Measurements from ENCODE around the gene GPC6.

GPC6 gene

GRCh38 chr13:94412870-94413597 is 1186.4 kb downstream of the GPC6 start:
- Histone ChIP-seq H4K20me1 (ENCODE audit: low read depth, low read length) (no peaks in the 10 kb centered on the region), H3K36me3 (ENCODE audit: low read length) (no peaks in the 10 kb centered on the region), H3K9me2 (replicated peaks; ENCODE audit: insufficient read depth, low read length) (no peaks in the 10 kb centered on the region), H3K4me3 (ENCODE audit: insufficient read depth, low read length, poor library complexity, severe bottlenecking) (no peak overlapping the region), H3K9me3 (ENCODE audit: insufficient read depth, low read length) (no peaks in the 10 kb centered on the region), H3K79me2 (ENCODE audit: insufficient read depth, low read length) (no peaks in the 10 kb centered on the region), H3K27ac (ENCODE audit: low read depth, low read length) (no peak overlapping the region), H2AFZ (ENCODE audit: low read depth, low read length, severe bottlenecking) (no peak overlapping the region), H3F3A (ENCODE audit: insufficient read depth) (no peaks in the 10 kb centered on the region), H3K27me3 (ENCODE audit: low read length) (no peaks in the 10 kb centered on the region), H3K9ac (ENCODE audit: low read length) (no peak overlapping the region), H3K4me2 (ENCODE audit: low read depth, low read length, poor library complexity, severe bottlenecking) (no peak overlapping the region)
- no peak for TF ChIP-seq CTCF (IDR thresholded peaks at IDR 0.05; ENCODE audit: insufficient read depth, low read length, poor library complexity, severe bottlenecking)

- no peaks in the 10 kb centered on the region for H3K9me2 ChIP-seq (replicated peaks; ENCODE audit: insufficient read depth, low read length)
- H3K4me2 ChIP-seq (ENCODE audit: low read depth, low read length, poor library complexity, severe bottlenecking): no peak overlapping the region
- H3K9ac ChIP-seq (ENCODE audit: low read length): no peak overlapping the region
- no peak overlapping the region for H3K4me3 ChIP-seq (ENCODE audit: insufficient read depth, low read length, poor library complexity, severe bottlenecking)
- H3K9me3 ChIP-seq (ENCODE audit: insufficient read depth, low read length): no peaks in the 10 kb centered on the region
- no peaks in the 10 kb centered on the region for H3K27me3 ChIP-seq (ENCODE audit: low read length)
- no peak overlapping the region for H2AFZ ChIP-seq (ENCODE audit: low read depth, low read length, severe bottlenecking)
- H3F3A ChIP-seq (ENCODE audit: insufficient read depth): no peaks in the 10 kb centered on the region
- no peak overlapping the region for H3K27ac ChIP-seq (ENCODE audit: low read depth, low read length)
- H3K36me3 ChIP-seq (ENCODE audit: low read length): no peaks in the 10 kb centered on the region
- H4K20me1 ChIP-seq (ENCODE audit: low read depth, low read length): no peaks in the 10 kb centered on the region
- TF ChIP-seq EZH2phosphoT487 (conservative IDR thresholded peaks at IDR 0.05; ENCODE audit: low read length) (no peak), CTCF (IDR thresholded peaks at IDR 0.05; ENCODE audit: insufficient read depth, low read length, poor library complexity, severe bottlenecking) (no peak)
- H3K79me2 ChIP-seq (ENCODE audit: insufficient read depth, low read length): no peaks in the 10 kb centered on the region
Observed at GRCh38 chr13:94413598-94413944, 1187.0 kb downstream of the GPC6 start.

GRCh38 chr13:94414141-94414540 is 1187.5 kb downstream of the GPC6 start:
- H3K27me3 ChIP-seq (ENCODE audit: low read length): no peaks in the 10 kb centered on the region
- no peak overlapping the region for H3K4me3 ChIP-seq (ENCODE audit: insufficient read depth, low read length, poor library complexity, severe bottlenecking)
- no peak for TF ChIP-seq EZH2phosphoT487 (conservative IDR thresholded peaks at IDR 0.05; ENCODE audit: low read length)
- no peak for TF ChIP-seq CTCF (IDR thresholded peaks at IDR 0.05; ENCODE audit: insufficient read depth, low read length, poor library complexity, severe bottlenecking)

More at GRCh38 chr13:94414141-94414540, 1187.5 kb downstream of the GPC6 start:
- Histone ChIP-seq H2AFZ (ENCODE audit: low read depth, low read length, severe bottlenecking) (no peak overlapping the region), H3F3A (ENCODE audit: insufficient read depth) (no peaks in the 10 kb centered on the region), H3K79me2 (ENCODE audit: insufficient read depth, low read length) (no peaks in the 10 kb centered on the region), H3K9me2 (replicated peaks; ENCODE audit: insufficient read depth, low read length) (no peaks in the 10 kb centered on the region), H3K9me3 (ENCODE audit: insufficient read depth, low read length) (no peaks in the 10 kb centered on the region), H3K36me3 (ENCODE audit: low read length) (no peaks in the 10 kb centered on the region), H4K20me1 (ENCODE audit: low read depth, low read length) (no peaks in the 10 kb centered on the region), H3K4me2 (ENCODE audit: low read depth, low read length, poor library complexity, severe bottlenecking) (no peak overlapping the region), H3K27ac (ENCODE audit: low read depth, low read length) (no peak overlapping the region), H3K9ac (ENCODE audit: low read length) (no peak overlapping the region)
